Daoy (cell line): ENCODE data around the gene HIP1. TPM values are rescaled to one million over a fixed set of nuclear protein-coding genes. Genes with fewer than 3 reads are reported as not detected.
"Not testable (repeated sequence)": the region's sequence is repeated elsewhere in the genome, so short reads cannot be mapped to it uniquely, and the experiment has no call there.

ENCODE experiments used
- DNase-seq: peaks from one replicate; pipeline ENCODE4 v3.0.0-alpha.2; 2015; ENCODE audit warnings: low read depth
- total RNA-seq: library from RNA; depleted of rRNA; stranded (reverse); fragments of >200 nt; shearing (Covaris generic); gene quantifications from 2 replicates; pipeline ENCODE4 v1.2.3, GENCODE V29; 2014; rRNA removed

Gene HIP1
- total RNA-seq, 1 experiment from 2014 or later: 12.3 TPM

GRCh38 chr7:75521727-75522126, 217.0 kb downstream of the HIP1 start:
- DNase-seq: not testable (repeated sequence)

- not testable (repeated sequence) for DNase-seq
Measured at GRCh38 chr7:75518842-75519241, 219.9 kb downstream of the HIP1 start.

GRCh38 chr7:75509033-75509432, 229.7 kb downstream of the HIP1 start:
- not testable (repeated sequence) for DNase-seq

GRCh38 chr7:75492020-75492419, 246.7 kb downstream of the HIP1 start, which contains the start of gene SPDYE5:
Gene SPDYE5, plus strand, starts transcription at chr7:75492320. Its CDS starts 1,728 bp downstream, at chr7:75494048.
- DNase-seq: not testable (repeated sequence)

GRCh38 chr7:75485979-75486643, 252.6 kb downstream of the HIP1 start, which contains the start of gene POM121C:
Gene POM121C, minus strand, starts transcription at chr7:75486299. Its CDS starts 44,803 bp downstream, at chr7:75441496.
- peak; percentile 94 for DNase-seq

- peak; percentile 4 for DNase-seq
Measured at GRCh38 chr7:75485355-75485978, 253.3 kb downstream of the HIP1 start.

Other genes starting within 250 kb of the HIP1 start
- not detected in 2 replicates for gene SPDYE5, start 246.6 kb downstream of the HIP1 start, total RNA-seq
- 1.5 TPM in 1 of 2 replicates, not detected in the other for gene CCL26, start 33.3 kb upstream of the HIP1 start, total RNA-seq
- gene CCL24, start 74.9 kb upstream of the HIP1 start, total RNA-seq: not detected in 2 replicates
- 17.3 and 24.0 TPM in 2 replicates for gene RHBDD2, start 140.1 kb upstream of the HIP1 start, total RNA-seq
- 28.8 and 41.3 TPM in 2 replicates for gene POR, start 176.2 kb upstream of the HIP1 start, total RNA-seq